HL-60 (cell line): ENCODE data around the gene ITFG1.

Source experiments
- DNase-seq, 2 experiments: peaks; one replicate each; pipeline ENCODE4 v3.0.0-alpha.2; 2010 to 2020; ENCODE audit warnings: low read depth in 1 of 2, low spot score in 1 of 2
- H3K27ac ChIP-seq: fragments of 250-450 bp; sonication (Bioruptor Pico); replicated peaks from 2 replicates; pipeline ENCODE4 v1.5.1; 2020; ENCODE audit warnings: mild to moderate bottlenecking, moderate library complexity
- H3K27me3 ChIP-seq: fragments of 250-450 bp; sonication (Bioruptor Pico); 2 replicates; pipeline ENCODE4 v1.5.1; 2021; ENCODE audit warnings: mild to moderate bottlenecking, moderate library complexity; ENCODE audit not compliant: insufficient read depth, poor library complexity, severe bottlenecking
- H3K4me3 ChIP-seq: replicated peaks from 2 replicates; pipeline ENCODE4 v1.5.1; 2011; ENCODE audit warnings: mild to moderate bottlenecking, control low read depth, low read length; ENCODE audit not compliant: insufficient read depth
- GABPA ChIP-seq: IDR thresholded peaks from 2 replicates; pipeline ENCODE4 v1.6.1; 2012; ENCODE audit warnings: low read depth
- POLR2AphosphoS5 ChIP-seq: IDR thresholded peaks from 2 replicates; pipeline ENCODE4 v1.6.1; 2012; ENCODE audit warnings: low read depth
- SPI1 ChIP-seq: IDR thresholded peaks from 2 replicates; pipeline ENCODE4 v1.6.1; 2012; ENCODE audit warnings: low read depth, mild to moderate bottlenecking, borderline replicate concordance
- TF ChIP-seq, protein P1 (sequence below): IDR thresholded peaks from 2 replicates; pipeline ENCODE4 v1.6.1; 2012; ENCODE audit warnings: low read depth; ENCODE audit not compliant: insufficient replicate concordance
- TF ChIP-seq, protein P2 (sequence below): IDR thresholded peaks from one replicate; pipeline ENCODE4 v1.5.1; 2011; ENCODE audit warnings: low read length, control low read depth, inconsistent platforms; ENCODE audit not compliant: insufficient read depth

Gene ITFG1

DNA sequence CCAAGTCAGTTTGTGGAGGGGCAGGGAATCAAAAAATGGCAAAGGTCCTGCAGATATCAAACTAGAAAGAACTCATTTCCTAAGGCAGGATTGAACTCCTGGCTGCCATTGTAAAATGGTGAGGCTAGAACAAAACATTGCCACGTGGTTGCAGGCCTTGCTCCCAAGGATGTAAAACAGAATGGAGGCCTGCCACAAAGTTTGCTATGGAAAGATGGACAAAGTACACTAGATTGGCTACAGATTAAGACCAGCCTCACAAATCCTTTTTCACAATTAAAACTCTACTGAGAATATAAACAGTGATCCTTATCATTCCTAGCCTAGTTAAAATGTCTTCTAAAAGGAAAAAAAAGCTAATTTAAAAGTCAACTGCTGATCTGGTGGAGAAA is 31.2 kb upstream of the ITFG1 start:
- TF ChIP-seq GABPA (no peak), POLR2AphosphoS5 (no peak), SPI1 (no peak)
- TF ChIP-seq, protein P1, sequence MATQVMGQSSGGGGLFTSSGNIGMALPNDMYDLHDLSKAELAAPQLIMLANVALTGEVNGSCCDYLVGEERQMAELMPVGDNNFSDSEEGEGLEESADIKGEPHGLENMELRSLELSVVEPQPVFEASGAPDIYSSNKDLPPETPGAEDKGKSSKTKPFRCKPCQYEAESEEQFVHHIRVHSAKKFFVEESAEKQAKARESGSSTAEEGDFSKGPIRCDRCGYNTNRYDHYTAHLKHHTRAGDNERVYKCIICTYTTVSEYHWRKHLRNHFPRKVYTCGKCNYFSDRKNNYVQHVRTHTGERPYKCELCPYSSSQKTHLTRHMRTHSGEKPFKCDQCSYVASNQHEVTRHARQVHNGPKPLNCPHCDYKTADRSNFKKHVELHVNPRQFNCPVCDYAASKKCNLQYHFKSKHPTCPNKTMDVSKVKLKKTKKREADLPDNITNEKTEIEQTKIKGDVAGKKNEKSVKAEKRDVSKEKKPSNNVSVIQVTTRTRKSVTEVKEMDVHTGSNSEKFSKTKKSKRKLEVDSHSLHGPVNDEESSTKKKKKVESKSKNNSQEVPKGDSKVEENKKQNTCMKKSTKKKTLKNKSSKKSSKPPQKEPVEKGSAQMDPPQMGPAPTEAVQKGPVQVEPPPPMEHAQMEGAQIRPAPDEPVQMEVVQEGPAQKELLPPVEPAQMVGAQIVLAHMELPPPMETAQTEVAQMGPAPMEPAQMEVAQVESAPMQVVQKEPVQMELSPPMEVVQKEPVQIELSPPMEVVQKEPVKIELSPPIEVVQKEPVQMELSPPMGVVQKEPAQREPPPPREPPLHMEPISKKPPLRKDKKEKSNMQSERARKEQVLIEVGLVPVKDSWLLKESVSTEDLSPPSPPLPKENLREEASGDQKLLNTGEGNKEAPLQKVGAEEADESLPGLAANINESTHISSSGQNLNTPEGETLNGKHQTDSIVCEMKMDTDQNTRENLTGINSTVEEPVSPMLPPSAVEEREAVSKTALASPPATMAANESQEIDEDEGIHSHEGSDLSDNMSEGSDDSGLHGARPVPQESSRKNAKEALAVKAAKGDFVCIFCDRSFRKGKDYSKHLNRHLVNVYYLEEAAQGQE, result no peak
- TF ChIP-seq, protein P2, sequence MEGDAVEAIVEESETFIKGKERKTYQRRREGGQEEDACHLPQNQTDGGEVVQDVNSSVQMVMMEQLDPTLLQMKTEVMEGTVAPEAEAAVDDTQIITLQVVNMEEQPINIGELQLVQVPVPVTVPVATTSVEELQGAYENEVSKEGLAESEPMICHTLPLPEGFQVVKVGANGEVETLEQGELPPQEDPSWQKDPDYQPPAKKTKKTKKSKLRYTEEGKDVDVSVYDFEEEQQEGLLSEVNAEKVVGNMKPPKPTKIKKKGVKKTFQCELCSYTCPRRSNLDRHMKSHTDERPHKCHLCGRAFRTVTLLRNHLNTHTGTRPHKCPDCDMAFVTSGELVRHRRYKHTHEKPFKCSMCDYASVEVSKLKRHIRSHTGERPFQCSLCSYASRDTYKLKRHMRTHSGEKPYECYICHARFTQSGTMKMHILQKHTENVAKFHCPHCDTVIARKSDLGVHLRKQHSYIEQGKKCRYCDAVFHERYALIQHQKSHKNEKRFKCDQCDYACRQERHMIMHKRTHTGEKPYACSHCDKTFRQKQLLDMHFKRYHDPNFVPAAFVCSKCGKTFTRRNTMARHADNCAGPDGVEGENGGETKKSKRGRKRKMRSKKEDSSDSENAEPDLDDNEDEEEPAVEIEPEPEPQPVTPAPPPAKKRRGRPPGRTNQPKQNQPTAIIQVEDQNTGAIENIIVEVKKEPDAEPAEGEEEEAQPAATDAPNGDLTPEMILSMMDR, result no peak
- H3K27ac ChIP-seq, result peak overlapping the region; percentile 96
- peak overlapping the region; percentile 39 for H3K4me3 ChIP-seq

DNA sequence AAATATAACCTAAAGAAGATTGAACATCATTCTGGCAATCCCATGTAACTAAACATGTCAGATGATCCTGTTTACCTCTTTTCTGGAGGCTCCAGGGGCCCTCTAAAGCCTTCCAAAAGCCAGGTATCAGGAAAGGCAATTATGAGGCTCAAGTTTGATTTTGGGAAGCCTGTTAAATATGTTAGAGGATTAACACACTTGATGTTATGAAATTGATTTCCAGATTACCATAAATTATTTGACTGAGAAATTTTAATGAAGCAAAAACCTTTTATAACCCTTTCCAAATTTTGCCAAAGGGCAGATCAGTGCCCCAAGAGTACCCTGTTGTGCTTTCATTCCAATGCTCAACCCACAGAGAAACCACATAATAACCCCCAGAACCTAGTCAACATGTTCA is 29.6 kb upstream of the ITFG1 start:
- no peak for DNase-seq
- H3K27me3 ChIP-seq, result no peaks in the 10 kb centered on the region
- no peak overlapping the region for H3K4me3 ChIP-seq
- peak overlapping the region; percentile 96; the same call in 1 of the 2 replicates for H3K27ac ChIP-seq
- TF ChIP-seq SPI1 (no peak), GABPA (no peak), POLR2AphosphoS5 (no peak)
- TF ChIP-seq, protein P2, result no peak
- TF ChIP-seq, protein P1, result no peak

More for the DNA sequence above, 31.2 kb upstream of the ITFG1 start:
- H3K27me3 ChIP-seq, result no peaks in the 10 kb centered on the region
- DNase-seq, result no peak

DNA sequence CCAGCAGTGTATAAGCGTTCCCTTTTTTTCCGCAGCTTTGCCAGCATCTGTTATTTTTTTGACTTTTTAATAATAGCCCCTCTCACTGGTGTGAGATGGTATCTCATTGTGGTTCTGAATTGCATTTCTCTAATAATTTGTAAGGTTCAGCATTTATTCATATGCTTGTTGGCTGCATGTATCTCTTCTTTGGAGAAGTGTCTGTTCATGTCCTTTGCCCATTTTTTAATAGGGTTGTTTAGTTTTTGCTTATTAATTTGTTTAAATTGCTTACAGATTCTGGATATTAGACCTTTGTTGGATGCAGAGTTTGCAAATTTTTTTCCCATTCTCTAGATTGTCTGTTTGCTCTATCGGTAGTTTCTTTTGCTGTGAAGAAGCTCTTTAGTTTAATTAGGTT is 27.2 kb upstream of the ITFG1 start:
- Histone ChIP-seq H3K4me3 (no peak overlapping the region), H3K27me3 (no peaks in the 10 kb centered on the region), H3K27ac (no peak overlapping the region)
- no peak for TF ChIP-seq GABPA
- no peak for TF ChIP-seq SPI1
- TF ChIP-seq, protein P2, result no peak
- no peak for TF ChIP-seq POLR2AphosphoS5
- TF ChIP-seq, protein P1, result no peak
- DNase-seq, result no peak
